Panc1 (cell line): Measurements from ENCODE around the gene NPAS2. TPM values are rescaled to one million over a fixed set of nuclear protein-coding genes. Genes with fewer than 3 reads are reported as not detected.

Source experiments
- ATAC-seq: fragments of 200-7000 bp; cut with Tn5 transposase; 2 replicates; pipeline ENCODE4 v1.9.1; 2020; ENCODE audit warnings: mild to moderate bottlenecking, moderate library complexity
- BruUV-seq: library from RNA; stranded (reverse); fragments of 400-500 nt; replicated peaks from 2 replicates; lab custom pipeline; 2021; lab: Mats Ljungman, UMichigan
- CTCF ChIA-PET: fragments of 300-600 bp; sonication (Branson Sonifier 250); formaldehyde crosslinking; loops from one replicate; lab custom pipeline; 2022; ENCODE audit warnings: antibody characterized with exemption; lab: Charles Lee
- POLR2A ChIA-PET: fragments of 300-600 bp; sonication (Branson Sonifier 250); formaldehyde crosslinking; loops from one replicate; lab custom pipeline; 2022; ENCODE audit warnings: antibody characterized with exemption; lab: Charles Lee
- DNase-seq: peaks from one replicate; pipeline ENCODE4 v3.0.0-alpha.2; 2010; ENCODE audit warnings: low read depth, low spot score
- H3K27ac ChIP-seq: 2 replicates; pipeline ENCODE4 v1.5.1; 2011; ENCODE audit warnings: mild to moderate bottlenecking, low read length, inconsistent platforms
- H3K27me3 ChIP-seq: fragments of 200-500 bp; sonication (Bioruptor generic); 2 replicates; pipeline ENCODE4 v1.6.0; 2014; ENCODE audit warnings: low read length, inconsistent platforms; ENCODE audit not compliant: control insufficient read depth, insufficient read depth
- H3K36me3 ChIP-seq: fragments of 200-500 bp; sonication (Bioruptor generic); 2 replicates; pipeline ENCODE4 v1.5.1; 2014; ENCODE audit warnings: inconsistent platforms, mild to moderate bottlenecking, low read length, moderate library complexity; ENCODE audit not compliant: control insufficient read depth, insufficient read depth
- H3K4me1 ChIP-seq: 2 replicates; pipeline ENCODE4 v1.5.1; 2011; ENCODE audit warnings: inconsistent platforms, mild to moderate bottlenecking, low read length, moderate library complexity; ENCODE audit not compliant: control insufficient read depth, insufficient read depth
- H3K4me3 ChIP-seq, 2 experiments: 2 replicates each; pipeline ENCODE4 v1.5.1; 2011 to 2012; ENCODE audit warnings: low read depth in 2 of 2, low read length in 2 of 2, mild to moderate bottlenecking in 2 of 2, inconsistent platforms in 1 of 2, moderate library complexity in 1 of 2
- H3K9me3 ChIP-seq: fragments of 200-500 bp; sonication (Bioruptor generic); 2 replicates; pipeline ENCODE4 v1.5.1; 2014; ENCODE audit warnings: low read depth, mild to moderate bottlenecking, inconsistent platforms, low read length, moderate library complexity; ENCODE audit not compliant: control insufficient read depth, insufficient read depth
- CTCF ChIP-seq: fragments of 450-650 bp; IDR thresholded peaks from 2 replicates; pipeline ENCODE4 v1.5.1; 2017; ENCODE audit warnings: mild to moderate bottlenecking
- POLR2AphosphoS5 ChIP-seq: IDR thresholded peaks from 2 replicates; pipeline ENCODE4 v1.6.1; 2012; ENCODE audit warnings: mild to moderate bottlenecking, low read depth, low read length, moderate library complexity
- REST ChIP-seq, 2 experiments: IDR thresholded peaks; 2 replicates each; pipeline ENCODE4 v1.6.1; 2011 to 2012; ENCODE audit warnings: low read depth in 2 of 2, control low read depth in 1 of 2, low read length in 1 of 2, mild to moderate bottlenecking in 1 of 2, moderate library complexity in 1 of 2; ENCODE audit not compliant: insufficient read depth in 1 of 2
- SIN3A ChIP-seq: IDR thresholded peaks from 2 replicates; pipeline ENCODE4 v1.6.1; 2012; ENCODE audit warnings: low read depth, mild to moderate bottlenecking, low read length, moderate library complexity, borderline replicate concordance; ENCODE audit not compliant: insufficient read depth
- TCF7L2 ChIP-seq: IDR thresholded peaks from 2 replicates; pipeline ENCODE4 v1.6.1; 2011; ENCODE audit warnings: mild to moderate bottlenecking, low read depth, low read length, inconsistent platforms
- in situ Hi-C: cut with HindIII; loops from 2 replicates; pipeline ENCODE4 v1.10.0; 2016; ENCODE audit warnings: low sequenced_read_pairs, low pct_unique_long_range_greater_than_20kb
- intact Hi-C: fragments of 100-400 bp; cut with micrococcal nuclease; formaldehyde crosslinking; loops from one replicate; pipeline ENCODE4 v1.10.0; 2022; ENCODE audit not compliant: unreplicated experiment
- total RNA-seq: library from RNA; stranded (reverse); gene quantifications from one replicate; pipeline ENCODE4 v1.2.1, GENCODE V29; 2021; ENCODE audit not compliant: unreplicated experiment

NPAS2 gene
- total RNA-seq, 1 experiment from 2014 or later, result 72.8 TPM

GRCh38 chr2:100784681-100785080 is 35.3 kb upstream of the NPAS2 start:
- Histone ChIP-seq H3K27me3 (no peaks in the 10 kb centered on the region), H3K9me3 (no peaks in the 10 kb centered on the region; the same call in 1 of the 2 replicates), H3K4me3 (no peak overlapping the region), H3K4me1 (peaks cover 28% of the 10 kb centered on the region), H3K27ac (peak overlapping the region; percentile 87; the same call in 1 of the 2 replicates), H3K36me3 (no peaks in the 10 kb centered on the region)
- ChIA-PET CTCF (no interaction called here), POLR2A (no interaction called here)
- ATAC-seq (no peak), DNase-seq (no peak)
- intact Hi-C loops (no loop called here), in situ Hi-C loops (no loop called here)
- BruUV-seq, result no TSS peak
- TF ChIP-seq POLR2AphosphoS5 (no peak), REST (IDR thresholded peaks at IDR 0.05; ENCODE audit: insufficient read depth in 1 of 2, low read depth in 2 of 2, low read length in 1 of 2) (no peak), CTCF (no peak), SIN3A (no peak), TCF7L2 (no peak)

- peaks cover 28% of the 10 kb centered on the region for H3K4me1 ChIP-seq
- H3K27me3 ChIP-seq, result no peaks in the 10 kb centered on the region
- TF ChIP-seq TCF7L2 (no peak), POLR2AphosphoS5 (no peak), SIN3A (no peak), REST (IDR thresholded peaks at IDR 0.05; ENCODE audit: insufficient read depth in 1 of 2, low read depth in 2 of 2, low read length in 1 of 2) (no peak), CTCF (no peak)
- H3K36me3 ChIP-seq, result no peaks in the 10 kb centered on the region
- intact Hi-C loops, result no loop called here
- DNase-seq (peak; percentile 85), ATAC-seq (peak; percentile 83)
- peak overlapping the region; percentile 87 for H3K27ac ChIP-seq
- ChIA-PET CTCF (no interaction called here), POLR2A (no interaction called here)
- H3K9me3 ChIP-seq, result no peaks in the 10 kb centered on the region; the same call in 1 of the 2 replicates
- no TSS peak for BruUV-seq
- H3K4me3 ChIP-seq, result peak overlapping the region; percentile 4 to 52
- in situ Hi-C loops, result no loop called here
Measured at GRCh38 chr2:100785626-100786296, 34.2 kb upstream of the NPAS2 start.
